PC-3 (cell line): Measurements from ENCODE around the gene SLF1. TPM values are rescaled to one million over a fixed set of nuclear protein-coding genes. Genes with fewer than 3 reads are reported as not detected.

Experiments
- ATAC-seq: fragments of 200-7000 bp; cut with Tn5 transposase; 2 replicates; pipeline ENCODE4 v1.9.1; 2020; ENCODE audit warnings: mild to moderate bottlenecking, moderate library complexity
- BruUV-seq: library from RNA; stranded (reverse); fragments of 400-500 nt; replicated peaks from 2 replicates; lab custom pipeline; 2021; lab: Mats Ljungman, UMichigan
- CTCF ChIA-PET: fragments of 300-600 bp; sonication (Branson Sonifier 250); formaldehyde crosslinking; loops from one replicate; lab custom pipeline; 2022; ENCODE audit warnings: antibody characterized with exemption; lab: Charles Lee
- POLR2A ChIA-PET: fragments of 300-600 bp; sonication (Branson Sonifier 250); formaldehyde crosslinking; loops from one replicate; lab custom pipeline; 2022; ENCODE audit warnings: antibody characterized with exemption; ENCODE audit not compliant: unreplicated experiment; lab: Charles Lee
- DNase-seq: peaks from one replicate; pipeline ENCODE4 v3.0.0-alpha.2; 2015
- H2AFZ ChIP-seq: fragments of 300-600 bp; sonication (generic); 2 replicates; pipeline ENCODE4 v1.6.0; 2016; ENCODE audit warnings: antibody characterized with exemption, low read length
- H3F3A ChIP-seq: fragments of 300-600 bp; sonication (generic); one replicate; pipeline ENCODE4 v1.6.0; 2017; ENCODE audit warnings: antibody characterized with exemption, low read length, control low read depth, mild to moderate bottlenecking; ENCODE audit not compliant: unreplicated experiment
- H3K27ac ChIP-seq: fragments of 300-600 bp; sonication (generic); 2 replicates; pipeline ENCODE4 v1.5.1; 2016; ENCODE audit warnings: mild to moderate bottlenecking, low read length
- H3K27me3 ChIP-seq: fragments of 300-600 bp; sonication (generic); 2 replicates; pipeline ENCODE4 v1.6.1; 2016; ENCODE audit warnings: low read length, mixed read lengths
- H3K36me3 ChIP-seq: fragments of 300-600 bp; sonication (generic); 2 replicates; pipeline ENCODE4 v1.6.1; 2016; ENCODE audit warnings: low read depth, mixed run types, low read length, mixed read lengths
- H3K4me1 ChIP-seq: fragments of 300-600 bp; sonication (generic); 2 replicates; pipeline ENCODE4 v1.5.1; 2016; ENCODE audit warnings: low read length; ENCODE audit not compliant: insufficient read depth
- H3K4me2 ChIP-seq: fragments of 300-600 bp; sonication (generic); 2 replicates; pipeline ENCODE4 v1.6.0; 2016; ENCODE audit warnings: low read length
- H3K4me3 ChIP-seq: fragments of 300-600 bp; sonication (generic); 2 replicates; pipeline ENCODE4 v1.5.1; 2016; ENCODE audit warnings: mild to moderate bottlenecking, low read length, mixed read lengths
- H3K79me2 ChIP-seq: fragments of 300-600 bp; sonication (generic); 2 replicates; pipeline ENCODE4 v1.6.1; 2017; ENCODE audit warnings: low read length, mixed read lengths
- H3K9ac ChIP-seq: fragments of 300-600 bp; sonication (generic); 2 replicates; pipeline ENCODE4 v1.6.0; 2016; ENCODE audit warnings: mild to moderate bottlenecking, low read length
- H3K9me2 ChIP-seq: fragments of 300-600 bp; sonication (generic); replicated peaks from 2 replicates; pipeline ENCODE4 v1.6.1; 2016; ENCODE audit warnings: mixed run types, low read length, mixed read lengths
- H3K9me3 ChIP-seq: fragments of 300-600 bp; sonication (generic); 2 replicates; pipeline ENCODE4 v1.6.1; 2016; ENCODE audit warnings: low read length, mixed read lengths
- H4K20me1 ChIP-seq: fragments of 300-600 bp; sonication (generic); 2 replicates; pipeline ENCODE4 v1.6.1; 2016; ENCODE audit warnings: low read length, mixed read lengths
- EZH2 ChIP-seq: fragments of 300-600 bp; sonication (generic); IDR thresholded peaks from one replicate; pipeline ENCODE4 v1.6.1; 2017; ENCODE audit warnings: antibody characterized with exemption, mild to moderate bottlenecking, low read length; ENCODE audit not compliant: unreplicated experiment
- EZH2phosphoT487 ChIP-seq: fragments of 300-600 bp; sonication (generic); IDR thresholded peaks from 2 replicates; pipeline ENCODE4 v1.6.1; 2018; ENCODE audit warnings: mild to moderate bottlenecking, antibody characterized with exemption, low read length, borderline replicate concordance
- intact Hi-C: fragments of 100-400 bp; cut with micrococcal nuclease; formaldehyde crosslinking; loops from 2 replicates; pipeline ENCODE4 v1.9.0; 2023
- total RNA-seq: library from RNA; depleted of rRNA; stranded (reverse); fragments of >200 nt; gene quantifications from 2 replicates; pipeline ENCODE4 v1.2.3, GENCODE V29; 2014
- TF ChIP-seq, protein P1 (sequence below): fragments of 300-600 bp; sonication (generic); conservative IDR thresholded peaks from 2 replicates; pipeline ENCODE4 v1.5.1; 2017; ENCODE audit warnings: antibody characterized with exemption, low read depth, mild to moderate bottlenecking, low read length

Gene SLF1
- total RNA-seq, 1 experiment from 2014 or later = 23.6 TPM

GRCh38 chr5:94744906-94745305, 126.4 kb downstream of the SLF1 start:
- H3K79me2 ChIP-seq = no peaks in the 10 kb centered on the region
- H3K4me2 ChIP-seq = no peak overlapping the region
- no peak overlapping the region for H2AFZ ChIP-seq
- POLR2A ChIA-PET = no interaction called here
- H3K4me3 ChIP-seq = no peak overlapping the region
- DNase-seq (no peak), ATAC-seq (no peak)
- no peaks in the 10 kb centered on the region for H3K36me3 ChIP-seq
- CTCF ChIA-PET = no interaction called here
- TF ChIP-seq, protein P1, sequence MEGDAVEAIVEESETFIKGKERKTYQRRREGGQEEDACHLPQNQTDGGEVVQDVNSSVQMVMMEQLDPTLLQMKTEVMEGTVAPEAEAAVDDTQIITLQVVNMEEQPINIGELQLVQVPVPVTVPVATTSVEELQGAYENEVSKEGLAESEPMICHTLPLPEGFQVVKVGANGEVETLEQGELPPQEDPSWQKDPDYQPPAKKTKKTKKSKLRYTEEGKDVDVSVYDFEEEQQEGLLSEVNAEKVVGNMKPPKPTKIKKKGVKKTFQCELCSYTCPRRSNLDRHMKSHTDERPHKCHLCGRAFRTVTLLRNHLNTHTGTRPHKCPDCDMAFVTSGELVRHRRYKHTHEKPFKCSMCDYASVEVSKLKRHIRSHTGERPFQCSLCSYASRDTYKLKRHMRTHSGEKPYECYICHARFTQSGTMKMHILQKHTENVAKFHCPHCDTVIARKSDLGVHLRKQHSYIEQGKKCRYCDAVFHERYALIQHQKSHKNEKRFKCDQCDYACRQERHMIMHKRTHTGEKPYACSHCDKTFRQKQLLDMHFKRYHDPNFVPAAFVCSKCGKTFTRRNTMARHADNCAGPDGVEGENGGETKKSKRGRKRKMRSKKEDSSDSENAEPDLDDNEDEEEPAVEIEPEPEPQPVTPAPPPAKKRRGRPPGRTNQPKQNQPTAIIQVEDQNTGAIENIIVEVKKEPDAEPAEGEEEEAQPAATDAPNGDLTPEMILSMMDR = no peak
- TF ChIP-seq EZH2phosphoT487 = no peak
- TF ChIP-seq EZH2 = no peak
- no peaks in the 10 kb centered on the region for H3K9me2 ChIP-seq
- no peaks in the 10 kb centered on the region for H3K27me3 ChIP-seq
- intact Hi-C loops = no loop called here
- no TSS peak for BruUV-seq
- H3K27ac ChIP-seq = no peak overlapping the region
- H4K20me1 ChIP-seq = no peaks in the 10 kb centered on the region
- H3K9ac ChIP-seq = no peak overlapping the region
- no peaks in the 10 kb centered on the region for H3K9me3 ChIP-seq
- H3K4me1 ChIP-seq = peaks cover 12% of the 10 kb centered on the region
- no peaks in the 10 kb centered on the region for H3F3A ChIP-seq

GRCh38 chr5:94745786-94746730, 127.6 kb downstream of the SLF1 start:
- POLR2A ChIA-PET = no interaction called here
- Histone ChIP-seq H3K9ac (no peak overlapping the region), H3K36me3 (no peaks in the 10 kb centered on the region), H3K4me3 (no peak overlapping the region), H3K4me2 (peak overlapping the region; percentile 28), H3K27ac (peak overlapping the region; percentile 21; the same call in 1 of the 2 replicates), H4K20me1 (no peaks in the 10 kb centered on the region), H3F3A (no peaks in the 10 kb centered on the region), H3K4me1 (peaks cover 12% of the 10 kb centered on the region), H3K9me3 (no peaks in the 10 kb centered on the region), H2AFZ (peak overlapping the region; percentile 62; the same call in 1 of the 2 replicates), H3K9me2 (no peaks in the 10 kb centered on the region), H3K27me3 (no peaks in the 10 kb centered on the region), H3K79me2 (no peaks in the 10 kb centered on the region)
- BruUV-seq = no TSS peak
- intact Hi-C loops = no loop called here
- TF ChIP-seq, protein P1 = no peak
- TF ChIP-seq EZH2 = no peak
- no peak for TF ChIP-seq EZH2phosphoT487
- ATAC-seq (peak; percentile 92), DNase-seq (peak; percentile 69)
- CTCF ChIA-PET = no interaction called here

GRCh38 chr5:94746731-94747124, 128.3 kb downstream of the SLF1 start:
- no peaks in the 10 kb centered on the region for H3F3A ChIP-seq
- TF ChIP-seq EZH2phosphoT487 (no peak), EZH2 (no peak)
- TF ChIP-seq, protein P1 = no peak
- no peak overlapping the region for H3K27ac ChIP-seq
- no peaks in the 10 kb centered on the region for H3K27me3 ChIP-seq
- H4K20me1 ChIP-seq = no peaks in the 10 kb centered on the region
- intact Hi-C loops = no loop called here
- peaks cover 12% of the 10 kb centered on the region for H3K4me1 ChIP-seq
- POLR2A ChIA-PET = no interaction called here
- no TSS peak for BruUV-seq
- H3K4me3 ChIP-seq = no peak overlapping the region
- H3K9me3 ChIP-seq = no peaks in the 10 kb centered on the region
- DNase-seq (no peak), ATAC-seq (no peak)
- CTCF ChIA-PET = no interaction called here
- no peaks in the 10 kb centered on the region for H3K9me2 ChIP-seq
- no peak overlapping the region for H3K9ac ChIP-seq
- no peaks in the 10 kb centered on the region for H3K79me2 ChIP-seq
- no peak overlapping the region for H3K4me2 ChIP-seq
- H2AFZ ChIP-seq = no peak overlapping the region
- H3K36me3 ChIP-seq = no peaks in the 10 kb centered on the region
